Fibroblast of lung (primary cell): ENCODE results near the gene FAM181A. TPM values are rescaled to one million over a fixed set of nuclear protein-coding genes. Genes with fewer than 3 reads are reported as not detected.

Experiments used
- DNase-seq, 2 donors: peaks; one replicate each; pipeline versions ENCODE4 v3.0.0 to v3.0.0-alpha.2; 2010; ENCODE audit warnings: low read depth in 2 of 2
- H2AFZ ChIP-seq: 2 replicates; pipeline ENCODE4 v1.5.1; 2012; ENCODE audit warnings: low read length, control low read depth, inconsistent platforms
- H3K27ac ChIP-seq: 2 replicates; pipeline ENCODE4 v1.5.1; 2011; ENCODE audit warnings: low read length, control low read depth; ENCODE audit not compliant: insufficient read depth
- H3K27me3 ChIP-seq: 2 replicates; pipeline ENCODE4 v1.5.1; 2011; ENCODE audit warnings: mild to moderate bottlenecking, low read length; ENCODE audit not compliant: control insufficient read depth, insufficient read depth
- H3K36me3 ChIP-seq: 2 replicates; pipeline ENCODE4 v1.5.1; 2011; ENCODE audit warnings: low read length; ENCODE audit not compliant: control insufficient read depth, insufficient read depth
- H3K4me1 ChIP-seq: 2 replicates; pipeline ENCODE4 v1.5.1; 2011; ENCODE audit warnings: low read length; ENCODE audit not compliant: control insufficient read depth, insufficient read depth; ENCODE audit errors: extremely low read depth
- H3K4me2 ChIP-seq: 2 replicates; pipeline ENCODE4 v1.5.1; 2011; ENCODE audit warnings: low read length, control low read depth; ENCODE audit not compliant: insufficient read depth; ENCODE audit errors: extremely low read depth
- H3K4me3 ChIP-seq, 4 experiments: fragments of 200-600 bp in 1 of 4; sonication (generic) in 1 of 4; replicated peaks in 1 of 4; 2 replicates each; pipeline ENCODE4 v1.5.1; 2011 to 2016; ENCODE audit warnings: low read length in 4 of 4, low read depth in 3 of 4, mild to moderate bottlenecking in 3 of 4, control low read depth in 2 of 4, inconsistent platforms in 1 of 4, mixed read lengths in 1 of 4; ENCODE audit not compliant: insufficient read depth in 1 of 4; ENCODE audit errors: control extremely low read depth in 1 of 4
- H3K79me2 ChIP-seq: 2 replicates; pipeline ENCODE4 v1.5.1; 2012; ENCODE audit warnings: mild to moderate bottlenecking, low read length, inconsistent platforms; ENCODE audit not compliant: control insufficient read depth, insufficient read depth
- H3K9ac ChIP-seq: 2 replicates; pipeline ENCODE4 v1.5.1; 2011; ENCODE audit warnings: mild to moderate bottlenecking, low read length, control low read depth; ENCODE audit not compliant: insufficient read depth
- H3K9me3 ChIP-seq: 2 replicates; pipeline ENCODE4 v1.5.1; 2012; ENCODE audit warnings: low read depth, low read length; ENCODE audit not compliant: control insufficient read depth, insufficient read depth
- H4K20me1 ChIP-seq: 2 replicates; pipeline ENCODE4 v1.5.1; 2011; ENCODE audit warnings: low read length; ENCODE audit not compliant: control insufficient read depth, insufficient read depth; ENCODE audit errors: extremely low read depth
- EZH2 ChIP-seq: IDR thresholded peaks from 2 replicates; pipeline ENCODE4 v1.5.1; 2012; ENCODE audit warnings: low read length, control low read depth, mild to moderate bottlenecking; ENCODE audit errors: missing control alignments
- polyA plus RNA-seq, 2 donors: library from polyadenylated mRNA; depleted of rRNA in 1 of 2; stranded (reverse) in 1 of 2; unstranded in 1 of 2; fragments of >200 nt; gene quantifications; 2 replicates each; pipeline ENCODE4 v1.2.1, GENCODE V29; 2011 to 2012; ENCODE audit warnings: missing spikeins in 1 of 2
- total RNA-seq: library from RNA; depleted of rRNA; stranded (reverse); fragments of >200 nt; gene quantifications from 2 replicates; pipeline ENCODE4 v1.2.1, GENCODE V29; 2014
- TF ChIP-seq, protein P1 (sequence below), 2 donors: IDR thresholded peaks in 1 of 2; conservative IDR thresholded peaks in 1 of 2; 1 replicate in 1 of 2; 2 replicates in 1 of 2; pipeline ENCODE4 v1.5.1; 2011 to 2012; ENCODE audit warnings: low read length in 2 of 2, control low read depth in 1 of 2, inconsistent platforms in 1 of 2, low read depth in 1 of 2, mild to moderate bottlenecking in 1 of 2

FAM181A gene
- total and polyA plus RNA-seq, 2 donors (not counting 1 experiment from before 2014, with no cell fraction given): not detected

DNA sequence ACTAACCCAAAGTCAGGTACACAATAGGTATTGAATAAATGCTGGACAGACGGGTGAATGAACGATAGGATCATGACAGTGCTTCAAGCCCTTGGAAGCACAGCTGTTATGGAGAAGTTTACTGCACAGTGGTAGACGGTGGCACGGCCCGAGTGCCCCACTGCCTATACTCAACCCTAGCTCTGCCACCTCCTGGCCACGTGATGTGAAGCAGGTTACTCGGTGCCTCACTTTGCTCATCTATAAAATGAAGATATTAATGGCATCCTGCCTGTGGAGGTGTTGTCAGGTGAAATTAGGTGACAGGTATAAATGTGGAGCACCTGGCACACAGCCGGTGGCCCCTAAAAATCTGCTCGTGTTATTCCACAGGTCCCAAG, 43.4 kb downstream of the FAM181A start:
- H3K27me3 ChIP-seq: no peaks in the 10 kb centered on the region
- no peak for DNase-seq
- no peak overlapping the region for H3K9ac ChIP-seq
- peaks cover 8% of the 10 kb centered on the region for H3K4me1 ChIP-seq
- no peak overlapping the region for H2AFZ ChIP-seq
- H3K36me3 ChIP-seq: no peaks in the 10 kb centered on the region
- H3K4me2 ChIP-seq: peak overlapping the region; percentile 73
- no peaks in the 10 kb centered on the region for H3K79me2 ChIP-seq
- TF ChIP-seq, protein P1, sequence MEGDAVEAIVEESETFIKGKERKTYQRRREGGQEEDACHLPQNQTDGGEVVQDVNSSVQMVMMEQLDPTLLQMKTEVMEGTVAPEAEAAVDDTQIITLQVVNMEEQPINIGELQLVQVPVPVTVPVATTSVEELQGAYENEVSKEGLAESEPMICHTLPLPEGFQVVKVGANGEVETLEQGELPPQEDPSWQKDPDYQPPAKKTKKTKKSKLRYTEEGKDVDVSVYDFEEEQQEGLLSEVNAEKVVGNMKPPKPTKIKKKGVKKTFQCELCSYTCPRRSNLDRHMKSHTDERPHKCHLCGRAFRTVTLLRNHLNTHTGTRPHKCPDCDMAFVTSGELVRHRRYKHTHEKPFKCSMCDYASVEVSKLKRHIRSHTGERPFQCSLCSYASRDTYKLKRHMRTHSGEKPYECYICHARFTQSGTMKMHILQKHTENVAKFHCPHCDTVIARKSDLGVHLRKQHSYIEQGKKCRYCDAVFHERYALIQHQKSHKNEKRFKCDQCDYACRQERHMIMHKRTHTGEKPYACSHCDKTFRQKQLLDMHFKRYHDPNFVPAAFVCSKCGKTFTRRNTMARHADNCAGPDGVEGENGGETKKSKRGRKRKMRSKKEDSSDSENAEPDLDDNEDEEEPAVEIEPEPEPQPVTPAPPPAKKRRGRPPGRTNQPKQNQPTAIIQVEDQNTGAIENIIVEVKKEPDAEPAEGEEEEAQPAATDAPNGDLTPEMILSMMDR (conservative IDR thresholded peaks at IDR 0.05 in 1 of 2, IDR thresholded peaks at IDR 0.05 in 1 of 2; ENCODE audit: low read depth in 1 of 2, low read length in 2 of 2): no peak
- TF ChIP-seq EZH2: no peak
- H4K20me1 ChIP-seq: no peaks in the 10 kb centered on the region
- H3K9me3 ChIP-seq: no peaks in the 10 kb centered on the region
- H3K4me3 ChIP-seq: peak overlapping the region in 3 of 4 experiments; percentile 3 to 35 (median 32)
- no peak overlapping the region for H3K27ac ChIP-seq

DNA sequence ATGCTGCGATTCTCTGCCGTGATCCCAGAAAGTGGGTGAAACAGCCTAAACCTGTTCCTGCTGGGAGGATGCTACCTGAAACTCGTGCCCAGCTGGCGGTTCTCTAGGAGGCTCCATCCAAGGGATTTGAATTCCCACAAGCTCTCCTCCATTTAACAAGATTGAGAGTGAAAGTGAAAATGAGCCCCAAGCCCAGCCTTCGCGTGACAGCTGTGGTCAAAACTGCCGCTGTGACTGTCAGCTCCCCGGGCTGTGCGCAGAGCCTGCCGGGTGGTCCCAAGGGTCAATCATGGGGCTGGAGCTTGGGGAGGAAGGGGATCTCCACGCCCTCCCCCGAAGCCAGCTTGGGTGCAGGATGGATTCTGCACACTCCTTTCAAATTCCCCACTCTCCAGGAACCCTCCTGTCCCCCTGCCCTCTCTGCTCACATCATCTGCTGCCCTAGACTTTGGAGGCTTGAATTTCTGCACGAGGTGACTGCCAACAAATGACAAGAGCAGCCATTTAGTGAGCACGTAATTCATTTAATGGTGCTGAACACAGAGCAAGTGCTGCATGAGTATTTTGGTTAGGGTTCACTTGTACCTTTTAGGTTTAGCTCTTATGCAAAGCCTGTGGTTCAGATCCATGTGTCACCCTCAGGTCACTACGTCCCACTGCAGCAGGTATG, 44.0 kb downstream of the FAM181A start:
- H4K20me1 ChIP-seq: no peaks in the 10 kb centered on the region
- peaks cover 2% of the 10 kb centered on the region for H3K4me1 ChIP-seq
- H3K79me2 ChIP-seq: no peaks in the 10 kb centered on the region
- no peak overlapping the region for H3K27ac ChIP-seq
- DNase-seq: no peak
- no peaks in the 10 kb centered on the region for H3K27me3 ChIP-seq
- peak overlapping the region; percentile 73 for H3K4me2 ChIP-seq
- H2AFZ ChIP-seq: peak overlapping the region; percentile 50
- H3K9me3 ChIP-seq: no peaks in the 10 kb centered on the region
- TF ChIP-seq EZH2: no peak
- TF ChIP-seq, protein P1 (conservative IDR thresholded peaks at IDR 0.05 in 1 of 2, IDR thresholded peaks at IDR 0.05 in 1 of 2; ENCODE audit: low read depth in 1 of 2, low read length in 2 of 2): no peak
- H3K9ac ChIP-seq: no peak overlapping the region
- H3K36me3 ChIP-seq: no peaks in the 10 kb centered on the region
- peak overlapping the region; percentile 3 to 35 (median 27) for H3K4me3 ChIP-seq

DNA sequence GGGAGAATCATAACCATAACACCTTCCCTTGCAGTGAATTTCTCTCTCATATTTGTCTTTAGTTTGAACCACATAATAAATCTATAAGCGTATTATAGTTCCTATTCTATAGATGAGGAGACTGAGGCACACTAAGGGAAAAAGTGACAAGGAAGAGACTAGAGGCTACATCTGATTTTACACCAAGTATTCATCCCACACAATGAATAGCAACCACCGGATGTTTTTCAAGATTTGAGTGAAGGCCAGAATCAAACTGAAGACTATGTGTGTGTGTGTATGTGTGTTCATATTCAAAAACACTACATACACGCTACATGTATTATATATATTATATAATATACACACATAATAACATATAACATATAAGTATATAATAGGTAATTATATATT, 44.5 kb downstream of the FAM181A start:
- Histone ChIP-seq H3K4me1 (no peaks in the 10 kb centered on the region), H4K20me1 (no peaks in the 10 kb centered on the region), H3K27me3 (no peaks in the 10 kb centered on the region), H3K27ac (no peak overlapping the region), H3K36me3 (no peaks in the 10 kb centered on the region), H3K9me3 (no peaks in the 10 kb centered on the region), H3K4me2 (no peak overlapping the region), H3K4me3 (no peak overlapping the region), H3K79me2 (no peaks in the 10 kb centered on the region), H3K9ac (no peak overlapping the region), H2AFZ (no peak overlapping the region)
- TF ChIP-seq, protein P1 (conservative IDR thresholded peaks at IDR 0.05 in 1 of 2, IDR thresholded peaks at IDR 0.05 in 1 of 2; ENCODE audit: low read depth in 1 of 2, low read length in 2 of 2): no peak
- no peak for TF ChIP-seq EZH2
- DNase-seq: no peak
